ENCODE results near the gene SHLD1. TPM values are rescaled to one million over a fixed set of nuclear protein-coding genes. Genes with fewer than 3 reads are reported as not detected.
"Not testable (repeated sequence)": the region's sequence is repeated elsewhere in the genome, so short reads cannot be mapped to it uniquely, and the experiment has no call there.

The SHLD1 gene
- polyA plus RNA-seq, 2 donors, result 3.4 to 4.9 TPM

DNA sequence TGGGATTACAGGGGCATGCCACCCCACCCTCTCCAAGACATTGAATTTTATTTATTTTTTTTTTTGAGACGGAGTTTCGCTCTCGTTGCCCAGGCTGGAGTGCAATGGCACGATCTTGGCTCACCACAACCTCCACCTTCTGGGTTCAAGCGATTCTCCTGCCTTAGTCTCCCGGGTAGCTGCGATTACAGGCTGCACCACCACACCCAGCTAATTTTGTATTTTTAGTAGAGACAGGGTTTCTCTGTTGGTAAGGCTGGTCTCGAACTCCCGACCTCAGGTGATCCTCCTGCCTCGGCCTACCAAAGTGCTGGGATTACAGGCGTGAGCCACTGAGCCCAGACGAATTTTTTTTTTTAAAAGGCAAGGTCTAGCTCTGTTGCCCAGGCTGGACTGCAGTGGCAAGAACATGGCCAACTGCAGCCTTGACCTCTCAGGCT is 669 bp upstream of the SHLD1 start:
- H3K36me3 ChIP-seq (ENCODE audit: control insufficient read depth in 2 of 2, insufficient read depth in 2 of 2, low read length in 1 of 2); H3K4me3 ChIP-seq (ENCODE audit: low read depth in 1 of 2, low read length in 2 of 2); H3K9me3 ChIP-seq (ENCODE audit: control insufficient read depth in 2 of 2, insufficient read depth in 1 of 2, low read depth in 1 of 2, low read length in 1 of 2); H3K27ac ChIP-seq (ENCODE audit: low read depth in 2 of 2, low read length in 1 of 2); H3K27me3 ChIP-seq (ENCODE audit: control insufficient read depth in 1 of 2, insufficient read depth in 2 of 2, low read length in 2 of 2); H3K4me1 ChIP-seq (ENCODE audit: control insufficient read depth in 2 of 2, insufficient read depth in 2 of 2, low read length in 1 of 2): not testable (repeated sequence)
- 96 to 98% methylated on average over 12 of the region's 12 CpGs for WGBS, 2 donors

DNA sequence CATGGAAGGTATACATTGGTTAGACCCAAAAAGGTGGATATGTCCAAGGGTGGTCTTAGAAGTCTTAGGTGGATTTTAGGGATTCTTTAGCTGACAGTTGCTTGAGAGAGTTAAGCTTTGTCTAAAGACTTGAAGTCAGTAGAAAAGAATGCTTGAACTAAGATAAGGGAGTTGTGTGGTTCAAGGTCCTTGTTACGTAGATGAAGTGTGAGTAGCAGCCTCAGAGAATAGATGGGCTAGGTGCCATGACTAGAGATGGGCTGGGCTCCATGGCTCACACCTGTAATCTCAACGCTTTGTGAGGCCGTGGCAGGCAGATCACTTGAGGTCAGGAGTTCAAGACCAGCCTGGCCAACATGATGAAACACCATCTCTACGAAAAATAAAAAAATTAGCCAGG is 1.7 kb downstream of the SHLD1 start:
- WGBS, 2 donors, result 74 to 94% methylated on average over 4 of the region's 4 CpGs
- peaks cover 0 to 2% of the 10 kb centered on the region in 2 donors for H3K36me3 ChIP-seq (ENCODE audit: control insufficient read depth in 2 of 2, insufficient read depth in 2 of 2, low read length in 1 of 2)
- H3K4me1 ChIP-seq (ENCODE audit: control insufficient read depth in 2 of 2, insufficient read depth in 2 of 2, low read length in 1 of 2), result no peaks in the 10 kb centered on the region
- H3K27me3 ChIP-seq (ENCODE audit: control insufficient read depth in 1 of 2, insufficient read depth in 2 of 2, low read length in 2 of 2), result no peaks in the 10 kb centered on the region
- H3K27ac ChIP-seq (ENCODE audit: low read depth in 2 of 2, low read length in 1 of 2), result no peak overlapping the region
- H3K4me3 ChIP-seq (ENCODE audit: low read depth in 1 of 2, low read length in 2 of 2), result no peak overlapping the region
- no peaks in the 10 kb centered on the region for H3K9me3 ChIP-seq (ENCODE audit: control insufficient read depth in 2 of 2, insufficient read depth in 1 of 2, low read depth in 1 of 2, low read length in 1 of 2)

DNA sequence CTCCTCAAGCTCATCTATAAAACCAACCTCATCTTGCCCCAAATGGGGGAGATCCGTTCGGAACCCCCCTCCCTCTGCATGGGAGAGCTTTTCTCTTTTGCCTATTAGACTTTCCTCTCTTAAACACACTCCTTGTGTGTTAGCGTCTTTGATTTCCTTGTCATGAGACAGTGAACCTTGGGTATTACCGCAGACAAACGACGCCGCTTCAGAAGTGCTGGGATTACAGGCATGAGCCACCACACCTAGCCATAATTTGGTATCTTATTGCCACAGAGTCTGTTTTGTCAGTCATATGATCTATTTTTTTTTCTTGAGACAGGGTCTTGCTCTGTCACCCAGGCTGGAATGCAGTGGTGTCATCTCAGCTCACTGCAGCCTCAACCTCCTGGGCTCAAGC is 3.6 kb downstream of the SHLD1 start:
- 93 to 95% methylated on average over 7 of the region's 7 CpGs for WGBS, 2 donors

GRCh38 chr20:5757949-5758348 is 7.7 kb downstream of the SHLD1 start:
- H3K36me3 ChIP-seq (ENCODE audit: control insufficient read depth in 2 of 2, insufficient read depth in 2 of 2, low read length in 1 of 2), result peaks cover 0 to 5% of the 10 kb centered on the region in 2 donors
- H3K27me3 ChIP-seq (ENCODE audit: control insufficient read depth in 1 of 2, insufficient read depth in 2 of 2, low read length in 2 of 2), result no peaks in the 10 kb centered on the region
- H3K4me3 ChIP-seq (ENCODE audit: low read depth in 1 of 2, low read length in 2 of 2), result no peak overlapping the region
- H3K9me3 ChIP-seq (ENCODE audit: control insufficient read depth in 2 of 2, insufficient read depth in 1 of 2, low read depth in 1 of 2, low read length in 1 of 2), result no peaks in the 10 kb centered on the region
- H3K27ac ChIP-seq (ENCODE audit: low read depth in 2 of 2, low read length in 1 of 2), result no peak overlapping the region
- H3K4me1 ChIP-seq (ENCODE audit: control insufficient read depth in 2 of 2, insufficient read depth in 2 of 2, low read length in 1 of 2), result no peaks in the 10 kb centered on the region
- WGBS, 2 donors, result 93 to 94% methylated on average over 3 of the region's 3 CpGs

More for the DNA sequence above, 3.6 kb downstream of the SHLD1 start:
- Histone ChIP-seq H3K4me3 (ENCODE audit: low read depth in 1 of 2, low read length in 2 of 2) (no peak overlapping the region), H3K9me3 (ENCODE audit: control insufficient read depth in 2 of 2, insufficient read depth in 1 of 2, low read depth in 1 of 2, low read length in 1 of 2) (no peaks in the 10 kb centered on the region), H3K36me3 (ENCODE audit: control insufficient read depth in 2 of 2, insufficient read depth in 2 of 2, low read length in 1 of 2) (peaks cover 0 to 4% of the 10 kb centered on the region in 2 donors), H3K4me1 (ENCODE audit: control insufficient read depth in 2 of 2, insufficient read depth in 2 of 2, low read length in 1 of 2) (no peaks in the 10 kb centered on the region), H3K27me3 (ENCODE audit: control insufficient read depth in 1 of 2, insufficient read depth in 2 of 2, low read length in 2 of 2) (no peaks in the 10 kb centered on the region), H3K27ac (ENCODE audit: low read depth in 2 of 2, low read length in 1 of 2) (no peak overlapping the region)

GRCh38 chr20:5766085-5766764 is 16.0 kb downstream of the SHLD1 start:
- Histone ChIP-seq H3K27ac (ENCODE audit: low read depth in 2 of 2, low read length in 1 of 2) (no peak overlapping the region), H3K36me3 (ENCODE audit: control insufficient read depth in 2 of 2, insufficient read depth in 2 of 2, low read length in 1 of 2) (no peaks in the 10 kb centered on the region), H3K9me3 (ENCODE audit: control insufficient read depth in 2 of 2, insufficient read depth in 1 of 2, low read depth in 1 of 2, low read length in 1 of 2) (no peaks in the 10 kb centered on the region), H3K27me3 (ENCODE audit: control insufficient read depth in 1 of 2, insufficient read depth in 2 of 2, low read length in 2 of 2) (no peaks in the 10 kb centered on the region), H3K4me3 (ENCODE audit: low read depth in 1 of 2, low read length in 2 of 2) (no peak overlapping the region), H3K4me1 (ENCODE audit: control insufficient read depth in 2 of 2, insufficient read depth in 2 of 2, low read length in 1 of 2) (peaks cover 0 to 2% of the 10 kb centered on the region in 2 donors)
- WGBS, 2 donors, result 75 to 77% methylated on average over 7 of the region's 7 CpGs

DNA sequence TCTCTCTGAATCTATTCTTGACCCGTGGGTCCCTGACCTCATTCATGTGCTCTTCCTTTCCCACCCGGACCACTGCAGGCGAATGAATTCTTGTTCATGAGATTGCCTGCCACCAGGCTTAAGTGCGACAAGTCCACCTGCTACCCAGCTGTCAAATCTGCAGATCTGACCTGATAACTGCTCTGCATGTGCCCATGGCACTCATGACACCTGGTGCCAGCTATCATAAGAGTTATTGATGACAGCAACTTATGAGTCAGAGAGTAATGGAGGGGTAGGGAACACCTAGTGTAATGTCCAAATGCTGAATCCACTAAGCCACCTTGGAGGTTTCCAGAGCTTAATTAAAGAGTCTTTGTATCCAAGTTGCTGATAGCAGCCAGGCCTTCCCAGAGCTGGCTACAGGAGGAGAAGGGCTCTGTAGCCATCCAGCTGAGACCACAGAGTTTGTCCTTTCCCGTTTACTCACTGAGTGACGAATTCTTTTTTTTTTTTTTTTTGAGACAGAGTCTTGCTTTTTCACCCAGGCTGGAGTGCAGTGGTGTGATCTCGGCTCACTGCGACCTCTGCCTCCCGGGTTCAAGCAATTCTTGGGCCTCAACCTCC is 17.4 kb downstream of the SHLD1 start:
- Histone ChIP-seq H3K36me3 (ENCODE audit: control insufficient read depth in 2 of 2, insufficient read depth in 2 of 2, low read length in 1 of 2) (no peaks in the 10 kb centered on the region), H3K27me3 (ENCODE audit: control insufficient read depth in 1 of 2, insufficient read depth in 2 of 2, low read length in 2 of 2) (no peaks in the 10 kb centered on the region), H3K27ac (ENCODE audit: low read depth in 2 of 2, low read length in 1 of 2) (no peak overlapping the region), H3K9me3 (ENCODE audit: control insufficient read depth in 2 of 2, insufficient read depth in 1 of 2, low read depth in 1 of 2, low read length in 1 of 2) (no peaks in the 10 kb centered on the region), H3K4me3 (ENCODE audit: low read depth in 1 of 2, low read length in 2 of 2) (no peak overlapping the region), H3K4me1 (ENCODE audit: control insufficient read depth in 2 of 2, insufficient read depth in 2 of 2, low read length in 1 of 2) (peaks cover 0 to 2% of the 10 kb centered on the region in 2 donors)
- WGBS, 2 donors, result 82 to 87% methylated on average over 9 of the region's 9 CpGs

GRCh38 chr20:5770231-5770986 is 20.2 kb downstream of the SHLD1 start:
- Histone ChIP-seq H3K9me3 (ENCODE audit: control insufficient read depth in 2 of 2, insufficient read depth in 1 of 2, low read depth in 1 of 2, low read length in 1 of 2) (no peaks in the 10 kb centered on the region), H3K4me1 (ENCODE audit: control insufficient read depth in 2 of 2, insufficient read depth in 2 of 2, low read length in 1 of 2) (peaks cover 0 to 2% of the 10 kb centered on the region in 2 donors), H3K27ac (ENCODE audit: low read depth in 2 of 2, low read length in 1 of 2) (no peak overlapping the region), H3K36me3 (ENCODE audit: control insufficient read depth in 2 of 2, insufficient read depth in 2 of 2, low read length in 1 of 2) (no peaks in the 10 kb centered on the region), H3K27me3 (ENCODE audit: control insufficient read depth in 1 of 2, insufficient read depth in 2 of 2, low read length in 2 of 2) (no peaks in the 10 kb centered on the region), H3K4me3 (ENCODE audit: low read depth in 1 of 2, low read length in 2 of 2) (no peak overlapping the region)
- WGBS, 2 donors, result 96% methylated on average over 3 of the region's 3 CpGs

GRCh38 chr20:5770987-5771318 is 20.8 kb downstream of the SHLD1 start:
- no peaks in the 10 kb centered on the region for H3K36me3 ChIP-seq (ENCODE audit: control insufficient read depth in 2 of 2, insufficient read depth in 2 of 2, low read length in 1 of 2)
- no peaks in the 10 kb centered on the region for H3K9me3 ChIP-seq (ENCODE audit: control insufficient read depth in 2 of 2, insufficient read depth in 1 of 2, low read depth in 1 of 2, low read length in 1 of 2)
- 54 to 77% methylated on average over 1 of the region's 1 CpG for WGBS, 2 donors
- peaks cover 0 to 2% of the 10 kb centered on the region in 2 donors for H3K4me1 ChIP-seq (ENCODE audit: control insufficient read depth in 2 of 2, insufficient read depth in 2 of 2, low read length in 1 of 2)
- H3K4me3 ChIP-seq (ENCODE audit: low read depth in 1 of 2, low read length in 2 of 2), result no peak overlapping the region
- H3K27ac ChIP-seq (ENCODE audit: low read depth in 2 of 2, low read length in 1 of 2), result no peak overlapping the region
- H3K27me3 ChIP-seq (ENCODE audit: control insufficient read depth in 1 of 2, insufficient read depth in 2 of 2, low read length in 2 of 2), result no peaks in the 10 kb centered on the region

DNA sequence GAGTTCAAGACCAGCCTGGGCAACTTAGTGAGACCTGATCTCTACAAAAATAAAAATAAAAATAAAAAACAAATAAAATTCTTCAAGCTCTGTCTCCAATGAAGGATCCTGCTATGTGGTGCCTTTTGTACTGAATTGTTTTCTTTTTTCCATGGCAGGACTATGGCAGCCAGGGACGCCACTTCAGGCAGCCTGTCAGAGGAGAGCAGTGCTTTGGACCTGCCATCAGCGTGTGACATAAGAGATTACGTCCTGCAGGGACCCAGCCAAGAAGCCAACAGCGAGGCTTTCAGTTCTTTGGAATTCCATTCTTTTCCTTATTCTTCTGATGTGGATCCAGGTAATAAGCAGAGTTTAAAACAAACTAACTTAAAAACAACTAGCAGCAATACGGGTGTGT is 22.5 kb downstream of the SHLD1 start:
- H3K27ac ChIP-seq (ENCODE audit: low read depth in 2 of 2, low read length in 1 of 2), result peak overlapping the region in 1 of 2 donors; percentile 36
- no peak overlapping the region for H3K4me3 ChIP-seq (ENCODE audit: low read depth in 1 of 2, low read length in 2 of 2)
- H3K4me1 ChIP-seq (ENCODE audit: control insufficient read depth in 2 of 2, insufficient read depth in 2 of 2, low read length in 1 of 2), result peaks cover 0 to 2% of the 10 kb centered on the region in 2 donors
- H3K36me3 ChIP-seq (ENCODE audit: control insufficient read depth in 2 of 2, insufficient read depth in 2 of 2, low read length in 1 of 2), result no peaks in the 10 kb centered on the region
- H3K9me3 ChIP-seq (ENCODE audit: control insufficient read depth in 2 of 2, insufficient read depth in 1 of 2, low read depth in 1 of 2, low read length in 1 of 2), result no peaks in the 10 kb centered on the region
- 69 to 80% methylated on average over 5 of the region's 5 CpGs for WGBS, 2 donors
- H3K27me3 ChIP-seq (ENCODE audit: control insufficient read depth in 1 of 2, insufficient read depth in 2 of 2, low read length in 2 of 2), result no peaks in the 10 kb centered on the region
